Activated CD8-positive, alpha-beta memory T cell treated with anti-CD3 and anti-CD28 coated beads, Interleukin-2, amount 50 U/mL, for 24 hours (primary cell): ENCODE measurements around the gene NAP1L3.

Experiments used
- DNase-seq: peaks from one replicate; pipeline ENCODE4 v3.0.0-alpha.2; 2020; ENCODE audit errors: extremely low read depth

The NAP1L3 gene, protein sequence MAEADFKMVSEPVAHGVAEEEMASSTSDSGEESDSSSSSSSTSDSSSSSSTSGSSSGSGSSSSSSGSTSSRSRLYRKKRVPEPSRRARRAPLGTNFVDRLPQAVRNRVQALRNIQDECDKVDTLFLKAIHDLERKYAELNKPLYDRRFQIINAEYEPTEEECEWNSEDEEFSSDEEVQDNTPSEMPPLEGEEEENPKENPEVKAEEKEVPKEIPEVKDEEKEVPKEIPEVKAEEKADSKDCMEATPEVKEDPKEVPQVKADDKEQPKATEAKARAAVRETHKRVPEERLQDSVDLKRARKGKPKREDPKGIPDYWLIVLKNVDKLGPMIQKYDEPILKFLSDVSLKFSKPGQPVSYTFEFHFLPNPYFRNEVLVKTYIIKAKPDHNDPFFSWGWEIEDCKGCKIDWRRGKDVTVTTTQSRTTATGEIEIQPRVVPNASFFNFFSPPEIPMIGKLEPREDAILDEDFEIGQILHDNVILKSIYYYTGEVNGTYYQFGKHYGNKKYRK

DNA sequence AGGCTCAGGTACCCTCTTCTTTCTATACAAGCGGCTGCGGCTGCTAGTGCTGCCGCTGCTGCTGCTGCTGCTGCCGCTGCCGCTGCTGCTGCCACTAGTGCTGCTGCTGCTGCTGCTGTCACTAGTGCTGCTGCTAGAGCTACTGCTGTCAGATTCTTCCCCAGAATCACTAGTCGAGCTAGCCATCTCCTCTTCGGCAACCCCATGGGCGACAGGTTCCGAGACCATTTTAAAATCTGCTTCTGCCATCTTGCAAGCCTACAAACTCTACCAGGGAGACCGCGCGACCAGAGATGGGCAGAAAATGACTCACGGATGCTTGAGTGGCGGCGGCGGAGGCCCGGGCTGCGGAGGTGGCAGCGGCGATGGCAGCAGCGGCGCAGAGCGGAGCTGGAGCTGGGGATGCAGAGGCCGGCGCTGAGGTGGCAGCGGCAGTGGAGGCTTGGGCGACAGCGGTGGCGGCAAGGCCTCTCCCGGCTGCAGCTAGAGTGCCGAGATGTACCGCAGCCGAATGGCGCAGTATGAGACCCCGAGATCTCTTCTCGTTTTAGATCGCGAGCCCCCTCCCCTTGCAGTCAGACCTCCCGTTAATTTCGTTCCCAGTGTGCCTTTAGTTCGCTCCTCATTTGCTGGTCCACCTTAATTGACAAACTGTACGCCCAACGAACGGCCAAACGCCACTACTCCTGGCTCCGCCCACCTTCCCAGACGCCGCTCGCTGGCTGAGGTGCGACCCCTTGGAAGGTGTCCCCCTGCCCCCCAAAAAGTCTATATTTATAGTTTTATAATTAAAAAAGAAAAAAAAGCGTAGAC, at the start of gene NAP1L3:
TSS of gene NAP1L3 (minus strand) at position 523 of the 813 bp plus-strand sequence. CDS start at position 249, 274 bp downstream.
- peak; percentile 9 for DNase-seq

DNA sequence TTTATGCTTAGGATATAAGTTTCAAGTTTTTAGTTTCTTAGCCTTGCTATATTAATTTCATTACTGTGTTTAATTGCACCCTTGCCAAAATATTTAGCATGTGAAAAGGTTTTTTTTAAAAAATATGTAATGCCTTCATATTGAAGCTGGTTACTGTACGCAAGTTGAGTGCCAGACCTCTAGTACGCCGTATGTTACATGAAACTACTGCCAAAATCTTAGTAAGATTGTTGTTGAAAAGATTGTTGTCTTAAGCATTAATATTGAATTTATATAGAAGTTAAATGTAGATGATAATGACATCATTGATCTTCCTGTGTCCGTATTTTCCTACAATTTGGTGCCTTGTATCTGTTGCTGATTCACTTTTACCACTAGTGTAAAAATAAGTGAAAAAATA, 37.7 kb upstream of the NAP1L3 start:
- DNase-seq: no peak

DNA sequence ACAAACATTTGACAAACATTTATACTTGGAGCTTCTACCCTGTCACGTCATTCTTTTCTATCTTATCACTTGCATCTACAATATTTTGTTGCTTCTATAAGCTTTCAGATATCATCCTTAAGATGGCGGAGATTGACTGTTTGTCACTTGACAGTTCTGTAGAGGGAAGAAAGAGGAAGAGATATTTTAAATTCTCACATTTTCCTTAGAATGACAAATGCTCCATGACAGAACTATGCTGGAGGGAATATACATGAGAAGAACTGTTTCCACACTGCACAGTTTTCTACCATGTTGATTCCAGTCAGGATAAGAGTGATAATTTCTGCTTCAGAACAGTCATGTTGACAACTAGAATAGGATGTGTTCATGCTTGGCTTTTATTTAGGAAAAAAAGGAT, 30.3 kb upstream of the NAP1L3 start:
- DNase-seq: no peak

DNA sequence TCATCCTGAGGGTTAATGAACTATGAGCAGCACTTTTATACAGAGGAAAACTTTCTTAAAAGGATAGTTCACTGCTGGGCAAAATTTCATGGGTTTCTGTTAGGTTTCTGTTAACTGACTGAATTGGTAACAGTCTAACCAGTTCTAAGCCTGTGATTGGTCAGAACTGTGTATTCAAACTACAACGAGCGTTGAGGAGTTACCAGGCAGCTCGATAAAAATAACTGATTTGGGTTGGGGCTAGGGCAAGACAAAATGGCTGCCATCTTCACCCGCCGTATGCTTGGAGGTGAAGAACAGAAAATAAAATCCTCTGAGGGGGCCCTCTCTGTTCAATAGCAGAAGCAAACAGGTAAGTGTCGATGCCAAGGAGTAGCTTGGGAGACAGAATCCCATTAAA, 22.6 kb upstream of the NAP1L3 start:
- no peak for DNase-seq

DNA sequence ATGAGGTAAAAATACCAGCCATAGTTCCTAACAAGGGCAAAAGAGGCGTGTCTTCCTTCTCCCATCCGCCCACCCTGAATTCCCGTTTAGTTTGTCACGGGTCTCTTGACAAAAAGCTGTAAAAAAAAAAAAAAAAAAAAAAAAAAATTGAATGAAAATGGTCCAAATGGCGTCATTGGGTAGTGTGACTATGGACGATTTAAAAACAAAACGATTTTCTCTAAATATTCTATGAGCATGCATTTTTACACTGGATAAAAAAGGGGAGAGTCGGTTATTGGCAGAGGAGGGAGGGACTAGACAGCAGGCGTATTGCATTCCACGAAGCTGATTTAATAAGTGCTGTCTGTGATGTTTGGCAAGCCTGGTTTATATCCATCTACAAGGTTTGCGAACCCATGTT, 492 bp upstream of the NAP1L3 start, which contains the start of gene FAM133A:
TSS of gene FAM133A (plus strand) at position 338 of the 403 bp plus-strand sequence. CDS start 35,214 bp downstream, outside the sequence.
- no peak for DNase-seq

DNA sequence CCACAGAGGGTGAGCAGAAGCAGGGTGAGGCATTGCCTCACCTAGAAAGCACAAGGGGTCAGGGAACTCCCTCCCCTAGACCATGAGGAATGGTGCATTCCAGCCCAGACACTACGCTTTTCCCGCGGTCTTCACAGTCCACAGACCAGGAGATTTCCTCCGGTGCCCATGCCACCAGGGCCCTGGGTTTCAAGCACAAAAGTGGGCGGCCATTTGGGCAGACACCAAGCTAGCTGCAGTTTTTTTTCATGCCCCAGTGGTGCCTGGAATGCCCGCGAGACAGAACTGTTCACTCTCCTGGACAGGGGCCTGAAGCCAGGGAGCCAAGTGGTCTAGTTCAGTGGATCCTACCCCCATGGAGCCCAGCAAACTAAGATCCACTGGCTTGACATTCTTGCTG, 12.8 kb downstream of the NAP1L3 start:
- no peak for DNase-seq

DNA sequence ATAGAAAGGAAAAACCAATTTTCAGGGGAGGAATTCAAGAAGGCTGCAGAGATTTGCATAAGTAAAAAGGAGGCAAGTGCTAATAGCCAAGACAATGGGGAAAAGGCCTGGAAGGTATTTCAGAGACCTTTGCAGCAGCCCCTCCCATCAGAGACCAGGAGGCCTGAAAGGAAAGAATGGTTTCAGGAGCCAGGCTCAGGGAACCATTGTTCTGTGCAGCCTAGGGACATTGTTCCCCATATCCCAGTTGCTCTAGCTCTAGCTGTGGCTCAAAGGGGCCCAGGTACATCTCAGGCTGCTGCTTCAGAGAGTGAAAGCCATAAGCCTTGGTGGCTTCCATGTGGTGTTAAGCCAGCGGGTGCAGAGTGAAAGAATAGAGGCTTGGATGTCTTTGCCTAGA, 24.0 kb downstream of the NAP1L3 start:
- no peak for DNase-seq

DNA sequence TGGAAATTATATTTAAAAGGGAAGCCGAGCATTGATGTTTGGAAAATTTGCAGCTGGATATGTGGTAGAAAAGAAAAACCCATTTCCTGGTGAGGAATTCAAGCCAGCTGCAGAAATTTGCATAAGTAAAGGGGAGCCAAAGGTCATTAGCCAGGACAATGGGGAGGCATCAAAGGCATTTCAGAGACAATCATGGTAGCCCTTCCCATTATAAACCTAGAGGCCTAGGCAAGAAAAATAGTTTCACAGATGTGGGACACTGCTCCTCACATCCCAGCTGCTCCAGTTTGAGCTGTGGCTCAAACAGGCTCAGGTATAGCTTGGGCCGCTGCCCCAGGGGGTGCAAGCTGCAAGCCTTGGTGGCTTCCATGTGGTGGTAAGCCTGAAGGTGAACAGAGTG, 35.8 kb downstream of the NAP1L3 start:
- DNase-seq: no peak
